B cell (primary cell): ENCODE results near the gene THYN1.

ENCODE experiments used
- EZH2 ChIP-seq: IDR thresholded peaks from 2 replicates; pipeline ENCODE4 v1.6.1; 2012; ENCODE audit warnings: borderline replicate concordance, low read depth, mild to moderate bottlenecking, moderate library complexity, low read length; ENCODE audit not compliant: insufficient read depth, poor library complexity, severe bottlenecking
- TF ChIP-seq, protein P1 (sequence below): fragments of 200-600 bp; IDR thresholded peaks from one replicate; pipeline ENCODE4 v1.8.0; 2022; ENCODE audit warnings: antibody characterized with exemption, mild to moderate bottlenecking

DNA sequence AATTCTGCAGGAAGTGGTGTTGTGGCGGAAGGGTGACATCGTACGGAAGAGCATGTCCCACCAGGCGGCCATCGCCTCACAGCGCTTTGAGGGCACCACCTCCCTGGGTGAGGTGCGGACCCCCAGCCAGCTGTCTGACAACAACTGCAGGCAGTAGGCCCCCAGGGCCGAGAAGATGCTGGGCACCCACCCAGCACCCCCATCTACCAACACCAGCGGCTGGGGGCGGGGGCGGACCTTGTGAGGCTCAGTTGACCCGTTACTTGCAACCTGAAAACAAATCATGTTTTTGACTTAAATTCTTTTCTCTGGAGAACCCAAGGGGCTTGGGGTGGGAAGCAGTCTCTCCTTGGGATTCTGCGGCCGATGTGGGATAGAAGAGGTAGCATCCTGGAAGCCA, 7.7 kb downstream of the THYN1 start:
- TF ChIP-seq, protein P1, sequence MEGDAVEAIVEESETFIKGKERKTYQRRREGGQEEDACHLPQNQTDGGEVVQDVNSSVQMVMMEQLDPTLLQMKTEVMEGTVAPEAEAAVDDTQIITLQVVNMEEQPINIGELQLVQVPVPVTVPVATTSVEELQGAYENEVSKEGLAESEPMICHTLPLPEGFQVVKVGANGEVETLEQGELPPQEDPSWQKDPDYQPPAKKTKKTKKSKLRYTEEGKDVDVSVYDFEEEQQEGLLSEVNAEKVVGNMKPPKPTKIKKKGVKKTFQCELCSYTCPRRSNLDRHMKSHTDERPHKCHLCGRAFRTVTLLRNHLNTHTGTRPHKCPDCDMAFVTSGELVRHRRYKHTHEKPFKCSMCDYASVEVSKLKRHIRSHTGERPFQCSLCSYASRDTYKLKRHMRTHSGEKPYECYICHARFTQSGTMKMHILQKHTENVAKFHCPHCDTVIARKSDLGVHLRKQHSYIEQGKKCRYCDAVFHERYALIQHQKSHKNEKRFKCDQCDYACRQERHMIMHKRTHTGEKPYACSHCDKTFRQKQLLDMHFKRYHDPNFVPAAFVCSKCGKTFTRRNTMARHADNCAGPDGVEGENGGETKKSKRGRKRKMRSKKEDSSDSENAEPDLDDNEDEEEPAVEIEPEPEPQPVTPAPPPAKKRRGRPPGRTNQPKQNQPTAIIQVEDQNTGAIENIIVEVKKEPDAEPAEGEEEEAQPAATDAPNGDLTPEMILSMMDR, result no peak
- no peak for TF ChIP-seq EZH2
